Endodermal cell (in vitro differentiated cells): ENCODE data around the gene RCAN2. TPM values are rescaled to one million over a fixed set of nuclear protein-coding genes. Genes with fewer than 3 reads are reported as not detected.
A peak's percentile ranks its signal among the peaks of the same experiment; 100 is the strongest.

ENCODE experiments used
- DNase-seq: peaks from one replicate; pipeline ENCODE4 v3.0.0-alpha.2; 2017
- H3K27ac ChIP-seq: 2 replicates; pipeline ENCODE4 v1.5.1; 2013; ENCODE audit warnings: mild to moderate bottlenecking, low read depth, low read length, moderate library complexity
- H3K27me3 ChIP-seq: 2 replicates; pipeline ENCODE4 v1.6.1; 2013; ENCODE audit warnings: mild to moderate bottlenecking, low read length, moderate library complexity; ENCODE audit not compliant: insufficient read depth, control insufficient read depth, poor library complexity, severe bottlenecking
- H3K36me3 ChIP-seq: 2 replicates; pipeline ENCODE4 v1.7.0; 2013; ENCODE audit warnings: mild to moderate bottlenecking, low read length, moderate library complexity; ENCODE audit not compliant: control insufficient read depth, insufficient read depth
- H3K4me1 ChIP-seq: one replicate; pipeline ENCODE4 v1.7.0; 2013; ENCODE audit warnings: low read length; ENCODE audit not compliant: control insufficient read depth, insufficient read depth
- H3K4me3 ChIP-seq: 2 replicates; pipeline ENCODE4 v1.5.1; 2013; ENCODE audit warnings: mild to moderate bottlenecking, low read length, moderate library complexity
- H3K9ac ChIP-seq: 2 replicates; pipeline ENCODE4 v1.6.1; 2013; ENCODE audit warnings: mild to moderate bottlenecking, low read length, moderate library complexity; ENCODE audit not compliant: poor library complexity, severe bottlenecking; ENCODE audit errors: extremely low read depth
- H3K9me3 ChIP-seq: 2 replicates; pipeline ENCODE4 v1.6.1; 2013; ENCODE audit warnings: mild to moderate bottlenecking, low read length, moderate library complexity; ENCODE audit not compliant: control insufficient read depth
- H3K27ac Mint-ChIP-seq: 2 replicates; pipeline ENCODE4 v1.8.0; 2020; ENCODE audit warnings: mixed read lengths
- H3K27me3 Mint-ChIP-seq: 2 replicates; pipeline ENCODE4 v1.8.0; 2021; ENCODE audit warnings: mild to moderate bottlenecking, mixed read lengths; ENCODE audit not compliant: insufficient read depth
- H3K36me3 Mint-ChIP-seq: 2 replicates; pipeline ENCODE4 v1.8.0; 2020; ENCODE audit warnings: low read depth, mixed read lengths
- H3K4me1 Mint-ChIP-seq: 2 replicates; pipeline ENCODE4 v1.8.0; 2020; ENCODE audit warnings: mixed read lengths
- H3K4me3 Mint-ChIP-seq: 2 replicates; pipeline ENCODE4 v1.8.0; 2020; ENCODE audit warnings: mild to moderate bottlenecking, moderate library complexity, mixed read lengths
- H3K9me3 Mint-ChIP-seq: 2 replicates; pipeline ENCODE4 v1.8.0; 2020; ENCODE audit warnings: mild to moderate bottlenecking, mixed read lengths
- CTCF ChIP-seq: fragments of 200-600 bp; sonication (generic); conservative IDR thresholded peaks from 2 replicates; pipeline ENCODE4 v1.5.0; 2021; ENCODE audit warnings: antibody characterized with exemption, mild to moderate bottlenecking
- WGBS, 2 experiments: methylation state at CpG; one replicate each; pipeline versions ENCODE4 v1.1.5 to v1.1.7; 2013; ENCODE audit warnings: missing lambda C conversion rate in 2 of 2, mixed read lengths in 1 of 2; ENCODE audit not compliant: insufficient coverage in 1 of 2, insufficient read length in 1 of 2; 5-methylcytosine and 5-hydroxymethylcytosine counted together
- total RNA-seq, 2 donors: library from RNA; stranded (reverse); fragmentation: NEBNext Ultra II Directional in 1 of 2; extraction: Animal tissue kit (Norgen Biotek cat#: 25700) in 1 of 2; gene quantifications; 2 replicates in 1 of 2; 3 replicates in 1 of 2; pipeline ENCODE4 v1.2.1, GENCODE V29; 2021

RCAN2 gene
- total RNA-seq, 2 donors from 2014 or later, result 15.7 to 16.7 TPM

- no peaks in the 10 kb centered on the region for H3K9me3 Mint-ChIP-seq
- no peaks in the 10 kb centered on the region for H3K9me3 ChIP-seq
- no peaks in the 10 kb centered on the region for H3K36me3 ChIP-seq
- no peaks in the 10 kb centered on the region for H3K27me3 ChIP-seq
- H3K36me3 Mint-ChIP-seq, result no peaks in the 10 kb centered on the region
- H3K27me3 Mint-ChIP-seq, result no peaks in the 10 kb centered on the region
- no peak overlapping the region for H3K27ac ChIP-seq
- H3K4me1 ChIP-seq, result peaks cover 4% of the 10 kb centered on the region
- H3K4me3 ChIP-seq, result no peak overlapping the region
- H3K4me3 Mint-ChIP-seq, result no peak overlapping the region
- no peak for DNase-seq
- no peak for TF ChIP-seq CTCF
- H3K9ac ChIP-seq, result no peak overlapping the region
- no peak overlapping the region for H3K27ac Mint-ChIP-seq
- H3K4me1 Mint-ChIP-seq, result peaks cover 23% of the 10 kb centered on the region
- 90 to 100% methylated on average over 1 to 5 of the region's 7 CpGs for WGBS, 2 experiments
Measured at GRCh38 chr6:46376562-46377061, 114.6 kb downstream of the RCAN2 start.

GRCh38 chr6:46370622-46371021 lies 120.6 kb downstream of the RCAN2 start:
- H3K4me3 ChIP-seq, result no peak overlapping the region
- no peaks in the 10 kb centered on the region for H3K27me3 Mint-ChIP-seq
- no peak overlapping the region for H3K4me3 Mint-ChIP-seq
- H3K4me1 ChIP-seq, result no peaks in the 10 kb centered on the region
- TF ChIP-seq CTCF, result peak; percentile 29
- H3K27me3 ChIP-seq, result no peaks in the 10 kb centered on the region
- no peak for DNase-seq
- H3K9ac ChIP-seq, result no peak overlapping the region
- H3K27ac ChIP-seq, result no peak overlapping the region
- WGBS, 2 experiments, result 63 to 98% methylated on average over 1 of the region's 1 CpG
- H3K36me3 Mint-ChIP-seq, result no peaks in the 10 kb centered on the region
- H3K4me1 Mint-ChIP-seq, result peaks cover 7% of the 10 kb centered on the region
- H3K9me3 ChIP-seq, result no peaks in the 10 kb centered on the region
- H3K27ac Mint-ChIP-seq, result no peak overlapping the region
- no peaks in the 10 kb centered on the region for H3K9me3 Mint-ChIP-seq
- no peaks in the 10 kb centered on the region for H3K36me3 ChIP-seq

- Histone ChIP-seq H3K36me3 (no peaks in the 10 kb centered on the region), H3K27me3 (no peaks in the 10 kb centered on the region), H3K27ac (no peak overlapping the region), H3K4me3 (no peak overlapping the region), H3K9ac (no peak overlapping the region), H3K9me3 (no peaks in the 10 kb centered on the region), H3K4me1 (no peaks in the 10 kb centered on the region)
- Mint-ChIP-seq H3K9me3 (no peaks in the 10 kb centered on the region), H3K27me3 (no peaks in the 10 kb centered on the region), H3K4me3 (no peak overlapping the region), H3K4me1 (no peaks in the 10 kb centered on the region), H3K36me3 (no peaks in the 10 kb centered on the region), H3K27ac (no peak overlapping the region)
- no peak for TF ChIP-seq CTCF
- no peak for DNase-seq
- WGBS, 2 experiments, result 95% methylated on average over 1 of the region's 1 CpG; no CpG with 5 or more reads in 1 of the 2 experiments
Measured at GRCh38 chr6:46368169-46368536, 123.1 kb downstream of the RCAN2 start.
